GM12872 (cell line): Measurements from ENCODE around the gene SYNE2.

Source experiments
- TF ChIP-seq, protein P1 (sequence below): IDR thresholded peaks from 3 replicates; pipeline ENCODE4 v1.5.1; 2011; ENCODE audit warnings: low read depth, mild to moderate bottlenecking, low read length, moderate library complexity; ENCODE audit not compliant: insufficient read depth

Gene SYNE2

GRCh38 chr14:63854330-63854729, 1.5 kb downstream of the SYNE2 start:
- TF ChIP-seq, protein P1, sequence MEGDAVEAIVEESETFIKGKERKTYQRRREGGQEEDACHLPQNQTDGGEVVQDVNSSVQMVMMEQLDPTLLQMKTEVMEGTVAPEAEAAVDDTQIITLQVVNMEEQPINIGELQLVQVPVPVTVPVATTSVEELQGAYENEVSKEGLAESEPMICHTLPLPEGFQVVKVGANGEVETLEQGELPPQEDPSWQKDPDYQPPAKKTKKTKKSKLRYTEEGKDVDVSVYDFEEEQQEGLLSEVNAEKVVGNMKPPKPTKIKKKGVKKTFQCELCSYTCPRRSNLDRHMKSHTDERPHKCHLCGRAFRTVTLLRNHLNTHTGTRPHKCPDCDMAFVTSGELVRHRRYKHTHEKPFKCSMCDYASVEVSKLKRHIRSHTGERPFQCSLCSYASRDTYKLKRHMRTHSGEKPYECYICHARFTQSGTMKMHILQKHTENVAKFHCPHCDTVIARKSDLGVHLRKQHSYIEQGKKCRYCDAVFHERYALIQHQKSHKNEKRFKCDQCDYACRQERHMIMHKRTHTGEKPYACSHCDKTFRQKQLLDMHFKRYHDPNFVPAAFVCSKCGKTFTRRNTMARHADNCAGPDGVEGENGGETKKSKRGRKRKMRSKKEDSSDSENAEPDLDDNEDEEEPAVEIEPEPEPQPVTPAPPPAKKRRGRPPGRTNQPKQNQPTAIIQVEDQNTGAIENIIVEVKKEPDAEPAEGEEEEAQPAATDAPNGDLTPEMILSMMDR = no peak

GRCh38 chr14:63855281-63855680, 2.5 kb downstream of the SYNE2 start:
- TF ChIP-seq, protein P1 = no peak

GRCh38 chr14:63857466-63858030, 4.7 kb downstream of the SYNE2 start:
- TF ChIP-seq, protein P1 = no peak

GRCh38 chr14:63860146-63860545, 7.3 kb downstream of the SYNE2 start:
- TF ChIP-seq, protein P1 = no peak

DNA sequence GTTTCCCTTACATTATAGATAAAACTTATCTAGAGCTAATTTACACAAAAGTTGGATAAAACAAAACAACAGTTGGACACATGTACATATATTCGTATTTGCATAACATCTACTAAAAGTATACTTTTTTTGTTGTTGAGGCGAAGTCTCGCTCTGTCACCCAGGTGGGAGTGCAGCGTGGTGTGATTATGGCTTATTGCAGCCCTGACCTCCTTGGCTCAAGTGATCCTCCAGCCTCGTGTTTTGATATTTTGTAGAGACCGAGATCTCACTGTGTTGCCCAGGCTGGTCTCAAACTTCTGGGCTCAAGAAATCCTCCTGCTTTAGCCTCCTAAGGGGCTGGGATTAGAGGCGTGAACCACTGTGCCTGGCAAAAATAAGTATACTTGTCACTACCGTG, 9.4 kb downstream of the SYNE2 start:
- TF ChIP-seq, protein P1 = no peak

DNA sequence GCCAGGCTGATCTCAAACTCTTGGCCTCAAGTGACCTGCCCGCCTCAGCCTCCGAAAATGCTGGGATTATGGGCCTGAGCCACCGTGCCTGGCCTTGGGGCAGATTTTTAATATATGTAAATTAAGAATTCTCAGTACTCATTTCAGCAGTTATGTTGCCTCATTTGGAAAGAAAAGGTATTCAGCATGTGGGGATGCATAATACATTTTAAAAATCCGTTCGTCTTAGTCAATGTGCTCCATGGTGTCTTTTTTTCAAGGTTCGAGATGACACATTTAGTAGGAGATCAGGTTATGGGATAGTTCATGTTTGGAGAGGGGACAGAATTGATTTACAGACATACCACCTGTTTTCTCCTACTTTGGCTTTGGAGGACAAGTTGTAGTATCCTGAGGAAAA, 10.2 kb downstream of the SYNE2 start:
- TF ChIP-seq, protein P1 = no peak

DNA sequence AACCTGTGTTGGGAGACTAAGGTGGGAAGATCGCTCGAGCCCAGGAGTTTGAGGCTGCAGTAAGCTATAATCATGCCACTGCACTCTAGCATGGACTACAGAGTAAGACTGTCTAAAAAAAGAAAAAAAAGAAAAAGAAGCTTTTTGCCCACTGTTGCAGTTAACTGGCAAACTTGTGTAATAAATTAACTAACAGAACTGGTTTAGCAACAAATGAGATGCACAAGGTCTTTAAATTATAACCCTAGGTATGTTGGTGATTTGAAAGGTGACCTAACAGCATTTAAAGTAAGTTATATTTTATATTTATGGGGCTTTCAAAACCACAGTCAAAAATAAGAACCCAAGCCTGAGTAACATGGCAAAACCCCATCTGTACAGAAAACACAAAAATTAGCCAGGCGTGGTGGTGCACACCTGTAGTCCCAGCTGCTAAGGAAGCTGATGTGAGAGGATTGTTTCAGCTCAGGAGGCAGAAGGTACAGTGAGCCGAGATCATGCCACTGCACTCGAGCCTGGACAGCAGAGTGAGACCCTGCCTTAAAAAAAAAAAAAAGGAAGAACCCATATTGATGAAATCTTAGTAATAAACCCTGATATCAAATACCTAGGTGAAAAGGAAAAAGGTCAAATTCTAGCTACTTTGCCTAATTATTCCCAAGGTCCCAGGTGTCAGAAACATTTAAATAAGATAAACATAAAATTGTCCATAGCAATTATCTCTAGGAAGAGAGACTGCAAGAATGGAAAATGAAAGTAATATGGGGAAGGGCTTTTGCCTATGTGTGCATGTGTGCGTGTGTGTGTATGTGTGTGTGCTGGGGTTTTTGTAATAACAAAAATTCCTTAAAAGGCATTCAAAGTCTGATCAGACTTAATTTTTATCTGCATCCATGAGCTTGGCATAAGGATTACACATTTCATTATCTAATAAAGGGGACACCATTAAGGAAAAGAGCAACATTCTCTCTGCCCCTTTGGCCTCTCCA, 15.4 kb downstream of the SYNE2 start:
- TF ChIP-seq, protein P1 = no peak
